Renal cortex interstitium (tissue), 11 donors: ENCODE data around the gene EYA2. TPM values are rescaled to one million over a fixed set of nuclear protein-coding genes. Genes with fewer than 3 reads are reported as not detected.
"Not testable (repeated sequence)": the region's sequence is repeated elsewhere in the genome, so short reads cannot be mapped to it uniquely, and the experiment has no call there.

Source experiments
- DNase-seq, 11 donors: peaks; one replicate each; pipeline ENCODE4 v3.0.0-alpha.2; 2013; ENCODE audit warnings: low read depth in 9 of 11, low spot score in 4 of 11; ENCODE audit errors: extremely low read depth in 1 of 11
- polyA plus RNA-seq, 3 donors: library from polyadenylated mRNA; unstranded; fragments of 120-200 nt; gene quantifications; one replicate each; pipeline ENCODE4 v1.2.1, GENCODE V29; 2013; ENCODE audit not compliant: insufficient read length in 3 of 3

The EYA2 gene
- polyA plus RNA-seq, 3 donors, result 0.40 to 0.95 (median 0.56) TPM

GRCh38 chr20:46943861-46944591 is 49.4 kb downstream of the EYA2 start:
- DNase-seq, result no peak

DNA sequence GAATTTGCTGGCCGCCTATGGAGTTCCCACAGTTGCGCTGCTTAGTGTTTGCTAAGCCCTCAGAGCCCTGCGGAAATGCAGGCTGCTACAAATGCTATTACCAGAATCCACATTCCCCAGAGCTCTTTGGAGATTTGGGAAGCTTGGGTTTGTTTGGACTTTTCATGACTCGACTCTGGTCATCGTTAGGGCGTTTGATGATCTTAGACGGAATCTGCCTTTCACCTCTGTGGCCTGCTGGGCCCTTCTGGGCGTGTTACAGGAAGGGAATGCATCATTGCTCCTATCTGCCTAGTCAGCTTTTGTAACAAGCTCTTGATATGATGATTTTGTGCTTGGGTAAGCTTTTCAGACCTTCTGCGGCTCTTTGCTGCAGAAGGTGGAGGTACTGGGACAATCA is 50.8 kb downstream of the EYA2 start:
- DNase-seq, result no peak

DNA sequence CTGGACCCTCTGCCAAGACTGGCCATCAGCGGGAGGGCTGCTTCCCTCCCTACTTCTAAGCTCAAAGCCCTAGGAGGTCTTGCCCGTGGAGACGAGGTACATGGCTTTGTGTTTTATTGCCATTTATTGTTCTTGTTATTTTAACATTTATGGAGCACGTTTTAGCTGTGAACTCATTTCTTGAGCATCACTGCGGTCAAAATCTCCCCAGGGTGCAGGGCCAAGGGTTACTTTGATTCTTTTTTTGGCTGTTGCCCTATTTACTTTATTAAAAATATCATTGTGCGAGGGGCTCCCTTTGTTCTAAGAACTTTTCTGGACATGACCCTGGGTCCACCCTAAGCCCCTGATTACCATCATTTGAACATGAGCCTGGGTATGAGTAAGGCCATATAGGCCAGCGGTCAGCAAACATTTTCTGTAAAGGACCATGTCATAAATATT is 51.6 kb downstream of the EYA2 start:
- no peak for DNase-seq

- no peak for DNase-seq
Observed at GRCh38 chr20:46946796-46947195, 52.2 kb downstream of the EYA2 start.

GRCh38 chr20:46948081-46948480 is 53.4 kb downstream of the EYA2 start:
- DNase-seq, result no peak

GRCh38 chr20:46951405-46951804 is 56.8 kb downstream of the EYA2 start:
- DNase-seq, result no peak

DNA sequence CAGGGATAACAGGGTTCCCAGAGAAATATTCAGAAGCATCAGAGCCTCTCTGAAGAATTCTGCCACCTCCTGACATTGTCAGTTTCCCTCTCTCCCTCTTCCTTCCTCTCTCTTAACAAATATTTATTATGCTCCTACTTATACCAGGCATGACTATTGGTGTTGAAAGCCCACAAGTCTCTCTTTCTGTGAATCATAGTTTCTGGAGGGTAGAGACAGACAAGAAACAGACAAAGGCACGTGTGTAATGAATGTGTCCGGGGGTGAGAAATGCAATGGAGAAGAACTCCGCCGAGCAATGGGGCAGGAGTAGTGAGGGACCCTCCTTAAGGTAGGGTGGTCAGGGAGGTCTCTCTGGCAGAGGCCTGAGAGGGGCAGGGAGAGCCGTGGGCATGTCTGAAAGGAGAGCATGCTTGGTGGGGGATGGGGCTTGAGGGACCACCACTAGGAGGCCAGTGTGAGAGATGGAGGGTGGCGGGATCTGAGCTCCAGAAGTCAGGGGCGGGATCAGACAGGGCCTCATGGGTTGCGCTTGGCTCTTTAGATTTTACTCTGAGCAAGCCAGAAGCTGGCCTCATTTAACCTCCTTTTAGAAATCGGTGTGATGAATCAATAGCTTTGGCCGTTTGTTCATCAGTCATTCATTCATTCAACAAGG is 57.3 kb downstream of the EYA2 start:
- DNase-seq, result no peak

- DNase-seq, result no peak
Observed at GRCh38 chr20:46953596-46953995, 59.0 kb downstream of the EYA2 start.

GRCh38 chr20:46954490-46955038 is 59.9 kb downstream of the EYA2 start:
- DNase-seq, result no peak

- no peak for DNase-seq
Observed at GRCh38 chr20:46955601-46956556, 61.2 kb downstream of the EYA2 start.

- DNase-seq, result no peak
Observed at GRCh38 chr20:46959081-46959692, 64.5 kb downstream of the EYA2 start.

DNA sequence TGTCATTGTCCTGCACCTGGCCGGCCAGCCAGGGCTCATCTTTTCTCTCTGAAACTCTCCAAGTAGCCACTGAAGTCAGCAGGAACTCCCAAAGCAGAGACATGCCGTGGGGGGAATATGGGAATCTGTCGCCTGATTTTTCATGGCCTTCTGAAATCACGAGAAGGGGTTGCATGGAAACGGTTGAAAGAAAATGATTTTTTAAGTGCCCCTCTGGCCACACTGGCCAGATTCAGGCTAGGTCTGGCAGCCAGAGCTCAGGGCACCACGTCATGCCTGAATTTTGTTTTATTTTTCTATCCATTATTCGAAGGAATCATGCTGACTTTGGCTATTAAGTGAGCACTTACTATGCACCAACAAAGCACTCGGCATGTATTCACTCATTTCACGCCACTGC is 65.2 kb downstream of the EYA2 start:
- DNase-seq, result no peak

DNA sequence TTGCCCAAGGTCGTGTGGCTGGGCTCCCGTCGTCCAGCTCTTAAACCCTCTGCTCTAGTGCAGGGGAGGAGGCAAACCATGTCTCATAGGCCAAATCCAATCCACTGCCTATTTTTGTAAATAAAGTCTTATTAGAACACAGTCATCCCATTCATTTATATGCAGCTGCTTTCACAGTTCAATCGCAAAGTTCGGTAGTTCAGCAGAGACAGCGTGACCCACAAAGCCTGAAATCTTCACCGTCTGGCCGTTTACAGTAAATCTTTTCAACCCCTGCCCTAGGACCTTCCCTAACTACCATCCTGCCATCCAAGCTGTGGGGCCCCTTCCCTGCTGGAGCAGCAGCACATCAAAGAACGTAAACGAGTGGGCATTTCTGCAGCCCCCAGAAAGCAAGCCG is 65.9 kb downstream of the EYA2 start:
- DNase-seq, result no peak

GRCh38 chr20:46961968-46962367 is 67.3 kb downstream of the EYA2 start:
- DNase-seq, result not testable (repeated sequence)

GRCh38 chr20:46962452-46963195 is 68.0 kb downstream of the EYA2 start:
- DNase-seq, result no peak

- no peak for DNase-seq
Observed at GRCh38 chr20:46963196-46963529, 68.5 kb downstream of the EYA2 start.

DNA sequence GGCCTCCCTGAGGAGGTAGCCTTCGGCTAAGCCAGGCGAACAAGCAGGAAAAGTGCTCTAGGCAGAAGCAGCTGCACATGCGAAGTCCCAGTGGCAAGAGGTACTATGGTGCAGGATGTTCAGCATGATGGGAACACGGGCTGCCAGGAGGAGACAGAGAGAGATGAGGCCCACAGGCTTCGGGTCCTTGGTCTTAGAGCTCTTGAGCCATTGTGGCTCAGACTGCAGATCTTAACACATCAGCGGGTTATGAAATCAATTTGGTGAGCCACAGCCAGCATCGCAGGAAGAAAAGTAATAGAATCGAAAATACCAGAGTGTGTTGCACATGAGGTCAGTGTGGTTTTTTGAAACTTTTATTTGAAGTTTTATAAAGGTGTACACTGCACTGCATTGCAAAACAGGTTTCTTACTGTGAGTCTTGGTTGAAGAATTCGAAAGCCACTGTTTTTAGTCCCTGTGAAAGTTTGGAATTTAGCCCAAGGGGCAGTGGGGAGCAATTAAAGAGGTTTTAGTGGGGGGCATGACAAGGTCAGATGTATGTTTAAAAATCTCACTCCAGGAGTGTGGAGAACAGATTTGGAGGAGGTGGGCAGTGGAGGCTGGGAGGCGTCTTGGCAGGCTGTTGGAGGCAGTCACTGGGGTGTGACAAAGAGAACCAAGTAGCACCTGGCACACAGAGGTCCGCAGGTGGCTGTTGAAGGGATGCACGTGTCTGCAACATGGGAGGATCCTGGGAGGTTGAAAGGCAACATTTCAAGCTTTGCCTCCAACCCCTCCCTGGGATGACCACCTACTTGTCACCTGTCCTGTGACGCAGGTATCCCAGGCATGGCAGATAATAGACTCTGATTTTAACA is 69.3 kb downstream of the EYA2 start:
- peak in 2 of 11 donors; percentile 29 to 42 for DNase-seq
